ENCODE measurements around the gene KLHL41. TPM values are rescaled to one million over a fixed set of nuclear protein-coding genes. Genes with fewer than 3 reads are reported as not detected.

Gene KLHL41
- 1 to 10 TPM; 1.1 to 1.3 (median 1.2) TPM for polyA plus RNA-seq (ENCODE audit: insufficient read length in 3 of 3)

GRCh38 chr2:169509298-169509885, at the start of gene KLHL41:
TSS of gene KLHL41 (plus strand) at chr2:169509702. CDS start at chr2:169509779, 77 bp downstream.
- no peak for DNase-seq (ENCODE audit: low read depth in 3 of 3, low spot score in 2 of 3)

DNA sequence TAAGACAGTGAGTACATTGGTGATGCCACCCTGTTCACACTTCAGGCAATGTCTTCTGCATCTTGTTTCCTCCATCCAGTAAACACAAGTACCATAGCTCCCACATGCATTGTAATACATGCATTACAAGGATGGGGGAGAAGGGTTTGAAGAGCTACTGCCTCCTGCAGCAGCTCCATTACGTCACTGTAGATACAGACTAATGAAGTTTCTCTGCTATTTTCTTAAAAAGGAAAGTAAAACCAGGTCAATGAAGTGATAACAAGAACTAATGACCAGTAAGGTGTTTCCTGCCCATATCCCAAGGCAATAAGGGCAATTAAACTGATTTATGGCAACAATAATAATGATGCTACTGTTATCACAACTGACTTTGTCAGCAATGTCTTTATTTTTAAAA, 48.4 kb upstream of the KLHL41 start:
- DNase-seq (ENCODE audit: low read depth in 3 of 3, low spot score in 2 of 3), result no peak

DNA sequence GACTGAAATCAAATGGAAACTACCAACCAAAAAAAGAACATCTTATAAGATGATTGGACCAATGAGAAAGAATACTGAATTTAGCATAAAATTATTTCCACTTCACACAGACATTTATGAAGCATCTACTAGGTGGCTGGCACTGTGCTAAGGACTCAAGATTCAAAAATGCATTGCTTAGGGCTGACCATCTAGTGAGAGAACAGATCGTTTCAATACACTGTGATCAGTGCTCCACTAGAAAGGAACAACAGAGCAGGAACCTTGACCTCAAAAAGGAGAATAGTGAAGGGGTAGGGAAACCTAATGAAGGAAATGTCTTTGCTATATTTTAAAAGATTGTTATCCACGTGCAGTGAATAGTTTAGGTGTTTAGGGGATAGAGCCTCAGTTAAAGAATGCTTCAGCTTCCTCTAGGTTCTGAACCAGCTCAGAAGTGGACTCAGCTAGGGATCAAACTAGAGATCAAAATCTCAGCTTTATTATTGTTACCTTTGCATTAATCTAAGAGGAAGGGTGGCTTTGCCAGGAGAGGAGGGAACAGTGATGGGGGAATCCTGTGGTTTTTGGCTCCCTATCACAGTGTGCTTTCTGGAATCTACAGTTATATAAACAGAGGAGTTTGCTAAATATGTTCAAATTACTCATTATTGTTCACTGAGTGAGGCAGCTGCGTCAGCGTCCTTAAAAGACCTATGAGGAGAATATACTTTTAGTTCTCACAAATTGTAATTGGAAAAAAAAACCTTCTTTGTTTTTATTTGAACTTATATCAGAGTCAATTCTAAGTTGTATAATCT, 46.4 kb upstream of the KLHL41 start:
- no peak for DNase-seq (ENCODE audit: low read depth in 3 of 3, low spot score in 2 of 3)

DNA sequence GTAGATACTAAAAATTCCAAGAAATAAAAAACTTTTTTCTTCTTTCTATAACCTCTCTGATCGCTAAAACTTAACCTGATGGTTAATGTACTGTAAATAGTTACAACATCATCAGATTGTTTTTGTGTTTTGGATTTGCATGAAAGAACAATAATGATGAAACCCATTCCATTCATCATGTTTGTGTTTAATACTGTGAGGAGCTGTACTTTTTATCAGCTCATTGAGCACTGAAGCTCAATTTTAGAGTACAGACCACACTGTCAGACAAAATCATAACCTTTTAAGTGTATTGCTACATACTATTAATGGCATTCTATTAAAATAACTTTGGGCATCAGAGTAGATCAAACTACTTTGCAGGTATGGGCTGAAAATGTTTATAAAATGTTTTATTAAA, 45.0 kb upstream of the KLHL41 start:
- no peak for DNase-seq (ENCODE audit: low read depth in 3 of 3, low spot score in 2 of 3)

DNA sequence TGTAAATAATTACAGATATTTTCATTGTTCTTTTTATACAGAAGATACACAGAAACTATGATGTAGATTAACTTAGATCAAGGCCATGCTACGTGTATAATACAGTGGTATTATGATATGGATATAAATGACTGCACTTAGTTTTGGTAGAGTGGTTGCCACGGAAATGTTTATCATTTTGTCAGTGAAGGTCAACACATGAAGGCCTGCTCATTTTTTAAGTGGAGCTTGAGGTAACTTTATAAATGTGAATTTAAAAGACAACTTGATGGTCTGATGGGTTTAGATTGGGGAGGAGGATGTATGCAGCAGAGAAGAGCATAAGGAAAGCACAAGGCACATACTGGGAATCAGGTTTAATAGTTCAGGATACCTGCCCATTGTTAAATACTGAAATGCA, 44.6 kb upstream of the KLHL41 start:
- DNase-seq (ENCODE audit: low read depth in 3 of 3, low spot score in 2 of 3), result no peak

- DNase-seq (ENCODE audit: low read depth in 3 of 3, low spot score in 2 of 3), result no peak
Measured at GRCh38 chr2:169468841-169469240, 40.7 kb upstream of the KLHL41 start.

- no peak for DNase-seq (ENCODE audit: low read depth in 3 of 3, low spot score in 2 of 3)
Measured at GRCh38 chr2:169469952-169470572, 39.4 kb upstream of the KLHL41 start.

GRCh38 chr2:169472249-169472648, 37.3 kb upstream of the KLHL41 start:
- DNase-seq (ENCODE audit: low read depth in 3 of 3, low spot score in 2 of 3), result no peak

DNA sequence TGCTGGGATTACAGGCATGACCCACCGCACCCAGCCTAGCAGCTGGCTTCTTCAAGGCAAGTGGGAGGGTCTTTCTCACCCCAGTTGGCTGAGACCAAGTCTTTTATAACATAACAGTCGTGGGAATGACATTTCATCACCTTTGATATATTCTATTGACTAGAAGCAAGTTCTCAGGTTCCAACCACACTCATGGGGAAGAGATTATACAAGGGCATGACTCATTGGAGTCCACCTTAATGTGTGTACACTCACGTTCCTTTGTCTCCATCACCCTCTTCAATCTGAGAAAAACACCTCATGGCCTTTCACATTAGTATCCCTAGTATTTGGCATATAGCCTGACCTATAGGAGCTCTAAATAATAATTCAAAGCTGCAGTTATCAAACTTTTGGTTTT, 33.0 kb upstream of the KLHL41 start:
- no peak for DNase-seq (ENCODE audit: low read depth in 3 of 3, low spot score in 2 of 3)

DNA sequence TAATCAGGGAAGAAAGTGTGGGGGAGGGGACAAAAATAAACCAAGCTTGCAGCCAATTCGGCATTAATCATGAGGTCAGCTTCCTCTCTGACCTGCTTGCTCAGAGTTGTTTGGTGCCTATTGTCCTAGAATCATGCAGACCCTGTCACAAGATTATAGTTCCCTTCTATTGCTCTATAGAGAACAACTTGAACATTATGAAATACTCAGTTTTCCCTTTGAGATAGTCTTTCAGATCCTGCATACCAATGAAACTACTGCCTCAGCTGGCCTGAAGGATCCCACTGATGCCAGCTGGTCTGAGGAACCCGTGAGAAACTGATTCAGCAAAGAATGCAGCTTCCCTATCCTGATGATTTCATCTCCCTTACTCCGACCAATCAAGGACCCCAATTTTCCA, 31.2 kb upstream of the KLHL41 start:
- DNase-seq (ENCODE audit: low read depth in 3 of 3, low spot score in 2 of 3), result no peak

DNA sequence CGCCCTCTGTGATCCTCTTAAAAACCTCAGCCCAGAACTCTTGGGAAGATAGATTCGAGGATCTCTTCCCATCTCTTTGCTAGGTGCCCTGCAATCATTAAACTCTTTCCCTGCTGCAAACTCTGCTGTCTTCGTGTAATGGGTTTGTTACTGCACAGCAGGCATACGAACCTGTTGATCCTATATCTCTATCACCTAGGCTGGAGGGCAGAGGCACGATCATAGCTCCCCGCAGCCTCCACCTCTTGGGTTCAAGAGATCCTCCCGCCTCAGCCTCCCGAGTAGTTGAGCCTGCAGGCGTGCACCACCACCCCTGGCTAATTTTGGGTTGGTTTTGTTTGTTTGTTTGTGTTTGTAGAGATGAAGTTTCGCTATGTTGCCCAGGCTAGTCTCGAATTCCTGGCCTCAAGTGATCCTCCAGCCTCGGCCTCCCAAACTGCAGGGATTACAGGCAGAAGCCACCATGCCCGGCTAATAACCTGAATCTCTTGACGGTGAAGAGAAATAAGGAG, 30.7 kb upstream of the KLHL41 start:
- DNase-seq (ENCODE audit: low read depth in 3 of 3, low spot score in 2 of 3), result no peak

DNA sequence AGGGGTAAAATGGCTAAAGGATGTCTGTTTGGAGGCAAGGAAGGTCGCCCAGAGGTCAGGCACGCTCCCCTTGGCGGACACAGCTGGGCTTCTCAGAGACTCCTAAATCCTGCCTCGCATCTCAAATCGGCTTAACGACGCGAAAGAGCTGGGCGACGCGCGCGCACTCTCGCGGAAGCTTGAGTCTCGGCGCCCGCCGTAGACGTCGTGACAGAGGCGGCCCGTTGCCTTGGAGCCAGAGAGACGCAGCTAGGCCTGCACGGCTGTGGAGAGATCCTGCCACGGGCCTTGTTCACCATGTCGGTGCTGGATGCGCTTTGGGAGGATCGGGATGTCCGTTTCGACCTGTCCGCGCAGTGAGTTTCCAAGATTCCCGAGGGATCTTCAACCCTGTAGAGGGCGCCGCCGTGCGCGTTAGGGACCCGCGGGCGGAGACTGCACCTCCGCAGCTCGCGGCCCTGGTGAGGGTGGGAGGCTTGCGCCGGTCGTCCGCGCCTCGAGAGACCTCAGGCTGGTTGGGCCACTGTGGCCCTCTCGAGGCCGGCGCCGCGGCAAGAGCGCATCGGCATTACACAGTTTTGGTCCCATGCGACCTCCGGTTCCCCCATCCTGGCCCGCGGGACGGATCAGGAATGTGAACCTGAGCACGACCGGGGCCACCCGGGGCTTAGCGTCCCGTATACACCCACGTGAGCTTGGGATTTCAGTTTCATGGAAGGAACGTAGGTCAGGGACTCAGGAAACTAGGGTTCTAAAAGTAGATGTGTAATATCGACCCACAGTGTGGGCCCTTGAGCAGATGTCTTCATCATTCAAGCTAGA, 30.0 kb upstream of the KLHL41 start, which contains the start of gene BBS5:
TSS of gene BBS5 (plus strand) at position 238 of the 822 bp plus-strand sequence. CDS start at position 298, 60 bp downstream.
- DNase-seq (ENCODE audit: low read depth in 3 of 3, low spot score in 2 of 3), result peak in 2 of 3 donors; percentile 63 to 70

GRCh38 chr2:169480079-169480465, 29.4 kb upstream of the KLHL41 start:
- no peak for DNase-seq (ENCODE audit: low read depth in 3 of 3, low spot score in 2 of 3)

DNA sequence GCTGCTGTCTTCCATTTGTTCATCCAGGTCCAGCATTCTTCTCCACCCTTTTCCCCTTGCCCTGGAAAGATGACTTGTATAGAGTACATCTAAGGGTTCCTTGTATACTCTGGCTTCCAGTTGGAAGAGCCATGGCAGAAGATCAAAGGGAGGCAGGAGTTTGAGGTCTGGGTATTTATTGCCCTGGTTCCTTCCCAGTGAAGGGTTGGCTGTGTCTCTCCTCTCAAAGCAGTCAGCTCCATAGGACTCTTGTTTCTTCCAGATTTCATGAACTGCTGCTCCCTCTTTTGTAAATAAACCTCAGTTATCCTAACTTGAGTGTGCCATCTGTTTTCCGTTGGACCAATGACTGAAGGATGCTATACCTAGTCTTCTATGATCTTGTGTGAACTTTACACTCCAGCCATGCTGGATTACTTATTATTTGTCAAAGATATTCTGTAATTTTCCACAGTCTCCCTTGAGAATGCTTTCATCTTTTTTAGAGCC, 23.8 kb upstream of the KLHL41 start:
- DNase-seq (ENCODE audit: low read depth in 3 of 3, low spot score in 2 of 3), result no peak

- no peak for DNase-seq (ENCODE audit: low read depth in 3 of 3, low spot score in 2 of 3)
Measured at GRCh38 chr2:169486487-169486886, 23.0 kb upstream of the KLHL41 start.

DNA sequence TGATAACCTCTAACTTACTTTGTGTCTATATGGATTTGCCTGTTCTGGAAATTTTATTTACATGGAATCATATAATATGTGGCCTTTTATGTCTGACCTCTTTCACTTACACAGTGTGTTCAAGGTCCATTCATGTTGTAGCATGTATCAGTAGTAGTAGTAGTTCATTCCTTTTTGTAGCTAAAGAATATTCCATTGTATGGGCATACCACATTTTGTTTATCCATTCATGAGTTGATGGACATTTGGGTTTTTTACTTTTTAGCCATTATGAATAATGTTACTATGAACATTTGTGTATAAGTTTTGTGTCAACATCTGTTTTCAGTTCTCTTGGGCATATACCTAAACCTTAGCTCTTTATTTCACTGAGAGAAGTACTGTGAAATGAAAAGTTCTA, 18.7 kb upstream of the KLHL41 start:
- DNase-seq (ENCODE audit: low read depth in 3 of 3, low spot score in 2 of 3), result no peak

- DNase-seq (ENCODE audit: low read depth in 3 of 3, low spot score in 2 of 3), result no peak
Measured at GRCh38 chr2:169491378-169491777, 18.1 kb upstream of the KLHL41 start.

- no peak for DNase-seq (ENCODE audit: low read depth in 3 of 3, low spot score in 2 of 3)
Measured at GRCh38 chr2:169493360-169493759, 16.1 kb upstream of the KLHL41 start.

DNA sequence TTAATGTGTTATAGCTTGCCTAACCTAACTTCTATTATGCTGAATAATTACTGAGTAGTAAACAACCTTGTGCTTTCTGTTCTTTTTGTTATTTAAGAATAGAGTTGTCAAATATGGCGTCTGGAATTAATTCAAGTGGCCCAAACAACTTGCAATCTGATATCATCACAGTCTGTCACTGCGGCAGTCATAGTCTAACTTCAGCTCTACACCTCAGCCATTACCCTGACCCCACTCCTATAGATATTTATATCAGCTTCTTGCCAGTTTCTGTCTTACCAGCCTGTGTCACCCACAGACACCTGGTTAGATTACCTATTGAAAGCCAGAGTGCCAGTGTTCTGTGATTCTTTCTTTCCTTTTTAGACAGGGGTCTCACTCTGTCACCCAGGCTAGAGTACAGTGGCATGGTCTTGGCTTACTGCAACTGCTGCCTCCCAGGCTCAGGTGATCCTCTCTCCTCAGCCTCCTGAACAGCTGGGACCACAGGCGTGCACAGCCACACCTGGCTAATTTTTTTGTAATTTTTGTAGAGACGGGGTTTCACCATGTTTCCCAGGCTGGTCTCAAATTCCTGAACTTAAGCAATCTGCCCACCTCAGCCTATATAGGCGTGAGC, 14.1 kb upstream of the KLHL41 start:
- no peak for DNase-seq (ENCODE audit: low read depth in 3 of 3, low spot score in 2 of 3)

DNA sequence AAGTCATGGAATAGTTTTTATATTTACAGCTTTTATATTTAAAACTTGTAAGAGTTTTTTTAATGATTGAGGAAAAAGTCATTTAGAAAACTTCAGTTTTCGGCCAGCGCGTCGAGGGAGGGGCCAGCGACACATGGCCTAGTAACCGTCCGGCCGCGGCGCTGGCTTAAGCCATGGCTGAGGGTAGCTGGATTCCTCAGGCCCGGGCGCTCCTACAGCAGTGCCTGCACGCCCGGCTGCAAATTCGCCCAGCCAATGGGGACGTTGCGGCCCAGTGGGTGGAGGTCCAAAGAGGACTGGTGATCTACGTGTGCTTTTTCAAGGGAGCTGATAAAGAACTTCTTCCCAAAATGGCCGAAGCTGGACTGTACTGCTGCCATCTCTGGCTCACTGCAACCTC, 4.9 kb upstream of the KLHL41 start:
- no peak for DNase-seq (ENCODE audit: low read depth in 3 of 3, low spot score in 2 of 3)
